ENCODE data around the gene PEX13.
"Not testable (repeated sequence)": the region's sequence is repeated elsewhere in the genome, so short reads cannot be mapped to it uniquely, and the experiment has no call there.

The PEX13 gene

DNA sequence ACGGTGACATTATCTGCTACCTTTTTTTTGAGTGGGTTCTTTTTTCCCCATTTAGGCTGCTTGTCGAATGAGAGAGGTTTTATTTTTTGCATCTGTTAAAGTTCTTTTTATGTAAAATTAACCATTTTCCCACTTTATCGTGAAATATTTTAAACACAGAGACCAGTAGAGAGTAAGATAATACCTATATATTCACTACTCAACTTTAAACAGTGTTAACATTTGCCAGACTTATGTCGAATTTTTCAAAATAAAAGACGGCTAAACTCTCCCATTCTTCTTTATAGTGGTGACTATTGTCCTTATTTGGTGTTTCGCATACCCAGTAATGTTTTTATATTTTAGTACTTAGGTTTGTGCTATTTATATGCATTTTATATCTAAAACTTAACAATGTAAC, 1.3 kb downstream of the PEX13 start:
- Histone ChIP-seq H3K36me3 (ENCODE audit: control insufficient read depth in 1 of 2, insufficient read depth in 2 of 2, low read length in 2 of 2) (peaks cover 3 to 11% of the 10 kb centered on the region in 2 donors), H3K27ac (ENCODE audit: low read depth, low read length) (peak overlapping the region; percentile 93), H3K4me3 (ENCODE audit: low read depth in 1 of 2, low read length in 2 of 2) (peak overlapping the region; percentile 92 to 98), H3K27me3 (ENCODE audit: control insufficient read depth in 1 of 2, insufficient read depth in 2 of 2, low read length in 2 of 2) (no peaks in the 10 kb centered on the region), H3K9me3 (ENCODE audit: control insufficient read depth in 1 of 2, low read length in 2 of 2) (no peaks in the 10 kb centered on the region), H3K9ac (ENCODE audit: low read depth in 1 of 2, low read length in 2 of 2) (peak overlapping the region; percentile 85 to 96), H3K4me1 (ENCODE audit: control insufficient read depth in 1 of 2, insufficient read depth in 2 of 2, low read length in 2 of 2) (peaks cover 0 to 18% of the 10 kb centered on the region in 2 donors)

GRCh38 chr2:61021228-61021660, 3.7 kb downstream of the PEX13 start:
- no peak overlapping the region for H3K27ac ChIP-seq (ENCODE audit: low read depth, low read length)
- H3K9me3 ChIP-seq (ENCODE audit: control insufficient read depth in 1 of 2, low read length in 2 of 2): no peaks in the 10 kb centered on the region
- no peaks in the 10 kb centered on the region for H3K27me3 ChIP-seq (ENCODE audit: control insufficient read depth in 1 of 2, insufficient read depth in 2 of 2, low read length in 2 of 2)
- H3K36me3 ChIP-seq (ENCODE audit: control insufficient read depth in 1 of 2, insufficient read depth in 2 of 2, low read length in 2 of 2): peaks cover 3 to 13% of the 10 kb centered on the region in 2 donors
- no peak overlapping the region for H3K4me3 ChIP-seq (ENCODE audit: low read depth in 1 of 2, low read length in 2 of 2)
- no peak overlapping the region for H3K9ac ChIP-seq (ENCODE audit: low read depth in 1 of 2, low read length in 2 of 2)
- H3K4me1 ChIP-seq (ENCODE audit: control insufficient read depth in 1 of 2, insufficient read depth in 2 of 2, low read length in 2 of 2): peaks cover 0 to 8% of the 10 kb centered on the region in 2 donors

DNA sequence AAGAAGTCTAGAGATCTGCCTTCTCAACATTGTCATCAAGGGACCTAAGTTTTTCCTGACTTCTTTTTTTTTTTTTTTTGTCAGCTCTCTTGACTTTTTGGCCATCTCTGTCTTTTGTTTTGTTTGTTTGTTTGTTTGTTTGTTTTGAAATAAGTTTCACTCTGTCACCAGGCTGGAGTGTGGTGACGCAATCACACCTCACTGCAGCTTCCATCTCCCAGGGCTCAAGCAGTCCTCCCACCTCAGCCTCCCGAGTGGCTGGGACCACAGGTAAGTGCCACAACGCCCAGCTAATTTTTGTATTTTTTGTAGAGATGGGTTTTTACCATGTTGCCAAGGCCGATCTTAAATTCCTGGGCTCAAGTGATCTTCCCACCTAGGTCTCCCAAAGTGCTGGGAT, 6.2 kb downstream of the PEX13 start:
- Histone ChIP-seq H3K36me3 (ENCODE audit: control insufficient read depth in 1 of 2, insufficient read depth in 2 of 2, low read length in 2 of 2) (peaks cover 3 to 21% of the 10 kb centered on the region in 2 donors), H3K27ac (ENCODE audit: low read depth, low read length) (no peak overlapping the region), H3K4me3 (ENCODE audit: low read depth in 1 of 2, low read length in 2 of 2) (no peak overlapping the region), H3K9ac (ENCODE audit: low read depth in 1 of 2, low read length in 2 of 2) (no peak overlapping the region), H3K4me1 (ENCODE audit: control insufficient read depth in 1 of 2, insufficient read depth in 2 of 2, low read length in 2 of 2) (peaks cover 0 to 5% of the 10 kb centered on the region in 2 donors), H3K9me3 (ENCODE audit: control insufficient read depth in 1 of 2, low read length in 2 of 2) (no peaks in the 10 kb centered on the region), H3K27me3 (ENCODE audit: control insufficient read depth in 1 of 2, insufficient read depth in 2 of 2, low read length in 2 of 2) (no peaks in the 10 kb centered on the region)

DNA sequence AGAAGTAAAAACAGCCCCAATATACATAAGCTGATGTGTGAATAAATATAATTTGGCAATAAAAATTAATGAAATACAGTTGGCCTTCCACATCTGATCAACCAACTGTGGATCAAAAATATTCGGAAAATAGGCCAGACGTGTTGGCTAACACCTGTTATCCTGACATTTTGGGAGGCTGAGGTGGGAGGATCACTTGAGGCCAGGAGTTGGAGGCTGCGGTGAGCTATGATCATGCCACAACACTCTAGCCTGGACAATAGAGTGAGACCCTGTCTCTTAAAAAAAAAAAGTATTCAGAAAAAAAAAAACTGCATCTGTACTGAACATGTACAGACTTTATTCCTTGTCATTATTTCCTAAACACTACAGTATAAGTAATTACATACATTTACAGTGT, 12.0 kb downstream of the PEX13 start:
- Histone ChIP-seq H3K4me3 (ENCODE audit: low read depth in 1 of 2, low read length in 2 of 2) (no peak overlapping the region), H3K27ac (ENCODE audit: low read depth, low read length) (no peak overlapping the region), H3K36me3 (ENCODE audit: control insufficient read depth in 1 of 2, insufficient read depth in 2 of 2, low read length in 2 of 2) (peaks cover 21 to 43% of the 10 kb centered on the region in 2 donors), H3K27me3 (ENCODE audit: control insufficient read depth in 1 of 2, insufficient read depth in 2 of 2, low read length in 2 of 2) (no peaks in the 10 kb centered on the region), H3K9ac (ENCODE audit: low read depth in 1 of 2, low read length in 2 of 2) (no peak overlapping the region), H3K4me1 (ENCODE audit: control insufficient read depth in 1 of 2, insufficient read depth in 2 of 2, low read length in 2 of 2) (no peaks in the 10 kb centered on the region), H3K9me3 (ENCODE audit: control insufficient read depth in 1 of 2, low read length in 2 of 2) (no peaks in the 10 kb centered on the region)

DNA sequence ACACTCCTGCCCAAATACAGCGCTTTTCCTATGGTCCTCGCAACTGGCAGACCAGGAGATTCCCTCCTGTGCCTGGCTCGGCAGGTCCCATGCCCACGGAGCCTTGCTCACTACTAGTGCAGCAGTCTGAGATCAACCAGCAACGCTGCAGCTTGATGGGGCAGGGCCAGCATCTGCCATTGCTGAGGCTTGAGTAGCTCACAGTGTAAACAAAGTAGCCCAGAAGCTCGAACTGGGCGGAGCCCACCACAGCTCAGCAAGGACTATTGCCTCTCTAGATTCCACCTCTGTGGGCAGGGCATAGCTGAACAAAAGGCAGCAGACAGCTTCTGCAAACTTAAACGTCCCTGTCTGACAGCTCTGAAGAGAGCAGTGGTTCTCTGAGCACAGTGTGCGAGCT, 17.1 kb downstream of the PEX13 start:
- H3K27me3 ChIP-seq (ENCODE audit: control insufficient read depth in 1 of 2, insufficient read depth in 2 of 2, low read length in 2 of 2); H3K27ac ChIP-seq (ENCODE audit: low read depth, low read length); H3K9me3 ChIP-seq (ENCODE audit: control insufficient read depth in 1 of 2, low read length in 2 of 2); H3K4me1 ChIP-seq (ENCODE audit: control insufficient read depth in 1 of 2, insufficient read depth in 2 of 2, low read length in 2 of 2); H3K9ac ChIP-seq (ENCODE audit: low read depth in 1 of 2, low read length in 2 of 2); H3K4me3 ChIP-seq (ENCODE audit: low read depth in 1 of 2, low read length in 2 of 2): not testable (repeated sequence)
- peaks cover 22 to 42% of the 10 kb centered on the region in 2 donors for H3K36me3 ChIP-seq (ENCODE audit: control insufficient read depth in 1 of 2, insufficient read depth in 2 of 2, low read length in 2 of 2)

- H3K9ac ChIP-seq (ENCODE audit: low read depth in 1 of 2, low read length in 2 of 2); H3K4me3 ChIP-seq (ENCODE audit: low read depth in 1 of 2, low read length in 2 of 2); H3K4me1 ChIP-seq (ENCODE audit: control insufficient read depth in 1 of 2, insufficient read depth in 2 of 2, low read length in 2 of 2); H3K27ac ChIP-seq (ENCODE audit: low read depth, low read length); H3K9me3 ChIP-seq (ENCODE audit: control insufficient read depth in 1 of 2, low read length in 2 of 2); H3K27me3 ChIP-seq (ENCODE audit: control insufficient read depth in 1 of 2, insufficient read depth in 2 of 2, low read length in 2 of 2): not testable (repeated sequence)
- H3K36me3 ChIP-seq (ENCODE audit: control insufficient read depth in 1 of 2, insufficient read depth in 2 of 2, low read length in 2 of 2): peaks cover 19 to 37% of the 10 kb centered on the region in 2 donors
These were observed 19.1 kb downstream of the PEX13 start for GRCh38 chr2:61036643-61037042.

DNA sequence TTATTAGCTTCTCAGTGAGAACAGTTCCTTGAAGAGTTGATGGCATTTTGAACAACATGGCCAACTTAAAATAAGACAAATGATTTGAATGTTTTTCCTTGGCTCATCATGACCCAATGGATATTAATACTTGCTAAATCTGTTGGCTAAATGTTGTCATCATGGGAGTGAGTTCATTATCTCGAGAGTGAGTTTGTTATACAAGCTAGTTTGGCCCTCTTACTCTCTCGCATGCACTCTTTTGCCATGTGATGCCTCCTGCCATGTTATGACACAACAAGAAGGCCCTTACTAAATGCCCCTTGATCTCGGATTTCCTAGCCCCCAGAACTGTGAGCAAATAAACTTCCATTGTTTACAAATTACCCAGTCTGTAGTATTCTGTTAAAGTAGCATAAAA, 25.3 kb downstream of the PEX13 start:
- H3K36me3 ChIP-seq (ENCODE audit: control insufficient read depth in 1 of 2, insufficient read depth in 2 of 2, low read length in 2 of 2): peaks cover 4 to 7% of the 10 kb centered on the region in 2 donors
- no peaks in the 10 kb centered on the region for H3K4me1 ChIP-seq (ENCODE audit: control insufficient read depth in 1 of 2, insufficient read depth in 2 of 2, low read length in 2 of 2)
- no peak overlapping the region for H3K27ac ChIP-seq (ENCODE audit: low read depth, low read length)
- H3K4me3 ChIP-seq (ENCODE audit: low read depth in 1 of 2, low read length in 2 of 2): no peak overlapping the region
- no peaks in the 10 kb centered on the region for H3K9me3 ChIP-seq (ENCODE audit: control insufficient read depth in 1 of 2, low read length in 2 of 2)
- H3K27me3 ChIP-seq (ENCODE audit: control insufficient read depth in 1 of 2, insufficient read depth in 2 of 2, low read length in 2 of 2): no peaks in the 10 kb centered on the region
- no peak overlapping the region for H3K9ac ChIP-seq (ENCODE audit: low read depth in 1 of 2, low read length in 2 of 2)

DNA sequence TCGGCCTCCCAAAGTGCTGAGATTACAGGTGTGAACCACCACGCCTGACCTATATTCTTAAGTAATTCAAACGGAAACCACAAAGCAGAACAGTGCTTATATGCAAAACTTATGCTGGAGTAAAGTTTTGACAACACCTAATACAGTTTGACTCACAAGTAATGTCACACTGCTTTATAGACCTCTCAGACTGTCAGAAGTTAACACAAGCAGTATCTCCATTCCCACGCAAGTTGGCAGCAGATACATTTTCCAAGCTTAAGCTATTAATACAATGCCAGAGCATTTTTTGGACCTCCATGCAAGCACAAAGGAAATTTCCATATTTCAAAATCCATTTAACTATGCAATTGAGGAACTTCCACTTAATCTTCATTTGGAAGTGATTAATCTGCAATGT, 27.1 kb downstream of the PEX13 start:
- H3K36me3 ChIP-seq (ENCODE audit: control insufficient read depth in 1 of 2, insufficient read depth in 2 of 2, low read length in 2 of 2): peaks cover 12 to 18% of the 10 kb centered on the region in 2 donors
- no peaks in the 10 kb centered on the region for H3K27me3 ChIP-seq (ENCODE audit: control insufficient read depth in 1 of 2, insufficient read depth in 2 of 2, low read length in 2 of 2)
- H3K4me1 ChIP-seq (ENCODE audit: control insufficient read depth in 1 of 2, insufficient read depth in 2 of 2, low read length in 2 of 2): no peaks in the 10 kb centered on the region
- H3K9me3 ChIP-seq (ENCODE audit: control insufficient read depth in 1 of 2, low read length in 2 of 2): no peaks in the 10 kb centered on the region
- no peak overlapping the region for H3K9ac ChIP-seq (ENCODE audit: low read depth in 1 of 2, low read length in 2 of 2)
- H3K27ac ChIP-seq (ENCODE audit: low read depth, low read length): no peak overlapping the region
- no peak overlapping the region for H3K4me3 ChIP-seq (ENCODE audit: low read depth in 1 of 2, low read length in 2 of 2)

GRCh38 chr2:61045226-61045625, 27.7 kb downstream of the PEX13 start:
- H3K36me3 ChIP-seq (ENCODE audit: control insufficient read depth in 1 of 2, insufficient read depth in 2 of 2, low read length in 2 of 2): peaks cover 14 to 22% of the 10 kb centered on the region in 2 donors
- H3K9me3 ChIP-seq (ENCODE audit: control insufficient read depth in 1 of 2, low read length in 2 of 2): no peaks in the 10 kb centered on the region
- no peaks in the 10 kb centered on the region for H3K27me3 ChIP-seq (ENCODE audit: control insufficient read depth in 1 of 2, insufficient read depth in 2 of 2, low read length in 2 of 2)
- no peak overlapping the region for H3K9ac ChIP-seq (ENCODE audit: low read depth in 1 of 2, low read length in 2 of 2)
- no peak overlapping the region for H3K27ac ChIP-seq (ENCODE audit: low read depth, low read length)
- H3K4me3 ChIP-seq (ENCODE audit: low read depth in 1 of 2, low read length in 2 of 2): no peak overlapping the region
- H3K4me1 ChIP-seq (ENCODE audit: control insufficient read depth in 1 of 2, insufficient read depth in 2 of 2, low read length in 2 of 2): no peaks in the 10 kb centered on the region

GRCh38 chr2:61045999-61046398, 28.5 kb downstream of the PEX13 start:
- Histone ChIP-seq H3K4me1 (ENCODE audit: control insufficient read depth in 1 of 2, insufficient read depth in 2 of 2, low read length in 2 of 2) (no peaks in the 10 kb centered on the region), H3K9me3 (ENCODE audit: control insufficient read depth in 1 of 2, low read length in 2 of 2) (no peaks in the 10 kb centered on the region), H3K4me3 (ENCODE audit: low read depth in 1 of 2, low read length in 2 of 2) (no peak overlapping the region), H3K27ac (ENCODE audit: low read depth, low read length) (no peak overlapping the region), H3K9ac (ENCODE audit: low read depth in 1 of 2, low read length in 2 of 2) (no peak overlapping the region), H3K27me3 (ENCODE audit: control insufficient read depth in 1 of 2, insufficient read depth in 2 of 2, low read length in 2 of 2) (no peaks in the 10 kb centered on the region), H3K36me3 (ENCODE audit: control insufficient read depth in 1 of 2, insufficient read depth in 2 of 2, low read length in 2 of 2) (peaks cover 15 to 27% of the 10 kb centered on the region in 2 donors)

DNA sequence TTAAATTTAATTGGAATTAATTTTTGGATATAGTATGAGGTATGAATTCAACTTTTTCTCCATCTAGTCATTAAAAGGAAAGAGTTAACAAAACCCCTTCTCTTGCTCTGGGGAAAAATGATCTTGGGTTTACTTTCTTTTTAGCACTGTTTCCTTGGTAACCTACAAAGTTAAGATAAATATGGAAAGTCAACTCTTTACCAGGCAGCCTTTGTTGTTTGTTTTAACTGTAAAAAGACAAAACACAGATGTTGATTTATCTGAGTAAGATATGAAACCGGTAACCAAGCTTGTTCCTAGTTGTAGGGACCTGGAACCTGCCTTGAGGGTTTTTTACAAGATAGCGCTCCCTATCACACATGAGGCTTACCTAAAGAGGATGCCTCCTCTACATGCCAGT, 38.0 kb downstream of the PEX13 start:
- no peak overlapping the region for H3K9ac ChIP-seq (ENCODE audit: low read depth in 1 of 2, low read length in 2 of 2)
- no peaks in the 10 kb centered on the region for H3K4me1 ChIP-seq (ENCODE audit: control insufficient read depth in 1 of 2, insufficient read depth in 2 of 2, low read length in 2 of 2)
- no peaks in the 10 kb centered on the region for H3K27me3 ChIP-seq (ENCODE audit: control insufficient read depth in 1 of 2, insufficient read depth in 2 of 2, low read length in 2 of 2)
- H3K9me3 ChIP-seq (ENCODE audit: control insufficient read depth in 1 of 2, low read length in 2 of 2): no peaks in the 10 kb centered on the region
- H3K27ac ChIP-seq (ENCODE audit: low read depth, low read length): no peak overlapping the region
- no peak overlapping the region for H3K4me3 ChIP-seq (ENCODE audit: low read depth in 1 of 2, low read length in 2 of 2)
- H3K36me3 ChIP-seq (ENCODE audit: control insufficient read depth in 1 of 2, insufficient read depth in 2 of 2, low read length in 2 of 2): peaks cover 6 to 16% of the 10 kb centered on the region in 2 donors

Measured in duodenal mucosa (tissue), 2 donors.